Left lung (tissue), 10 donors: ENCODE measurements around the gene MIX23. TPM values are rescaled to one million over a fixed set of nuclear protein-coding genes. Genes with fewer than 3 reads are reported as not detected.

Source experiments
- ATAC-seq: fragments of 200-7000 bp; cut with Tn5 transposase; one replicate; pipeline ENCODE4 v1.9.1; 2020; ENCODE audit warnings: moderate library complexity
- DNase-seq, 4 donors: peaks; one replicate each; pipeline ENCODE4 v3.0.0-alpha.2; 2013 to 2020
- H3K27ac ChIP-seq, 2 donors: fragments of 200-600 bp; sonication (generic) in 1 of 2; one replicate each; pipeline versions ENCODE4 v1.5.0 to v1.8.0; 2020 to 2021
- H3K27me3 ChIP-seq, 2 donors: fragments of 200-600 bp; sonication (generic) in 1 of 2; one replicate each; pipeline versions ENCODE4 v1.5.0 to v1.8.0; 2020 to 2021
- H3K36me3 ChIP-seq, 2 donors: fragments of 200-600 bp; sonication (generic) in 1 of 2; one replicate each; pipeline versions ENCODE4 v1.5.0 to v1.8.0; 2020 to 2021
- H3K4me1 ChIP-seq, 2 donors: fragments of 200-600 bp; one replicate each; pipeline ENCODE4 v1.8.0; 2021
- H3K4me3 ChIP-seq, 2 donors: fragments of 200-600 bp; sonication (generic) in 1 of 2; one replicate each; pipeline versions ENCODE4 v1.5.0 to v1.8.0; 2020 to 2021; ENCODE audit warnings: mild to moderate bottlenecking in 1 of 2
- H3K9me3 ChIP-seq, 2 donors: fragments of 200-600 bp; sonication (generic) in 1 of 2; one replicate each; pipeline versions ENCODE4 v1.5.0 to v1.8.0; 2020 to 2021
- CTCF ChIP-seq, 2 donors: fragments of 200-600 bp; sonication (generic) in 1 of 2; IDR thresholded peaks; one replicate each; pipeline versions ENCODE4 v1.5.0 to v1.8.0; 2021; ENCODE audit warnings: antibody characterized with exemption in 2 of 2
- intact Hi-C, 2 donors: fragments of 100-400 bp; cut with DNase I; formaldehyde crosslinking; loops; one replicate each; pipeline versions ENCODE4 v1.11.2 to v1.14.2; 2022
- polyA plus RNA-seq, 6 donors: library from polyadenylated mRNA; unstranded; fragments of 120-200 nt; gene quantifications; one replicate each; pipeline ENCODE4 v1.2.1, GENCODE V29; 2013; ENCODE audit not compliant: insufficient read length in 6 of 6
- total RNA-seq, 2 donors: library from RNA; stranded (reverse); fragmentation: NEBNext Ultra II Directional; extraction: Animal tissue kit (Norgen Biotek cat#: 25700); gene quantifications; one replicate each; pipeline ENCODE4 v1.2.1, GENCODE V29; 2021
- donor health status: DM: no; HTN: yes; CAD: no.
- donor health status: DM: no; HTN: no; CAD: no.

Gene MIX23
- total and polyA plus RNA-seq, 8 donors: 24.2 to 42.6 (median 38.5) TPM

- ATAC-seq: no peak
Observed at GRCh38 chr3:122314228-122314876, 68.7 kb downstream of the MIX23 start.

GRCh38 chr3:122313281-122313680, 69.8 kb downstream of the MIX23 start:
- TF ChIP-seq CTCF (IDR thresholded peaks at IDR 0.05): no peak
- no peak for ATAC-seq

More at GRCh38 chr3:122314228-122314876, 68.7 kb downstream of the MIX23 start:
- TF ChIP-seq CTCF (IDR thresholded peaks at IDR 0.05): no peak
- Histone ChIP-seq H3K4me3 (no peak overlapping the region), H3K27me3 (no peaks in the 10 kb centered on the region), H3K9me3 (peaks cover 0 to under 1% of the 10 kb centered on the region in 2 donors), H3K27ac (no peak overlapping the region), H3K4me1 (no peaks in the 10 kb centered on the region), H3K36me3 (no peaks in the 10 kb centered on the region)
- no peak for DNase-seq
- intact Hi-C loops: no loop called here

GRCh38 chr3:122312826-122313225, 70.2 kb downstream of the MIX23 start:
- intact Hi-C loops: no loop called here

More at GRCh38 chr3:122313281-122313680, 69.8 kb downstream of the MIX23 start:
- H3K4me1 ChIP-seq: no peaks in the 10 kb centered on the region
- H3K9me3 ChIP-seq: no peaks in the 10 kb centered on the region
- no peak overlapping the region for H3K27ac ChIP-seq
- intact Hi-C loops: no loop called here
- H3K27me3 ChIP-seq: no peaks in the 10 kb centered on the region
- no peak overlapping the region for H3K4me3 ChIP-seq
- peak in 2 of 4 donors; percentile 36 to 56 for DNase-seq
- no peaks in the 10 kb centered on the region for H3K36me3 ChIP-seq

GRCh38 chr3:122310361-122310760, 72.7 kb downstream of the MIX23 start:
- Histone ChIP-seq H3K27me3 (no peaks in the 10 kb centered on the region), H3K36me3 (no peaks in the 10 kb centered on the region), H3K27ac (no peak overlapping the region), H3K4me3 (no peak overlapping the region), H3K9me3 (no peaks in the 10 kb centered on the region), H3K4me1 (peaks cover 0 to 6% of the 10 kb centered on the region in 2 donors)
- DNase-seq (no peak), ATAC-seq (peak; percentile 42)
- intact Hi-C loops: no loop called here
- no peak for TF ChIP-seq CTCF (IDR thresholded peaks at IDR 0.05)

More at GRCh38 chr3:122312826-122313225, 70.2 kb downstream of the MIX23 start:
- Histone ChIP-seq H3K27me3 (no peaks in the 10 kb centered on the region), H3K27ac (no peak overlapping the region), H3K4me1 (peaks cover 0 to 1% of the 10 kb centered on the region in 2 donors), H3K4me3 (no peak overlapping the region), H3K9me3 (no peaks in the 10 kb centered on the region), H3K36me3 (no peaks in the 10 kb centered on the region)
- TF ChIP-seq CTCF (IDR thresholded peaks at IDR 0.05): no peak
- ATAC-seq: no peak
- no peak for DNase-seq

Other genes with a start within 250 kb of the MIX23 start
- gene CASR, start 199.6 kb downstream of the MIX23 start, total RNA-seq: under 1 TPM in 1 of 2 donors, not detected in 1; 0.16 TPM
- gene CASR, start 199.6 kb downstream of the MIX23 start, polyA plus RNA-seq: under 1 TPM; 0.04 to 0.24 (median 0.11) TPM
- 10 to 100 TPM; 18.6 to 19.8 TPM for gene CSTA, start 58.0 kb downstream of the MIX23 start, total RNA-seq
- gene CSTA, start 58.0 kb downstream of the MIX23 start, polyA plus RNA-seq: 1 to 10 TPM in 2 of 6 donors, under 1 TPM in 4; 0.73 to 1.4 (median 0.95) TPM
- gene FAM162A, start 951 bp upstream of the MIX23 start, total RNA-seq: 10 to 100 TPM; 30.2 to 30.5 TPM
- 10 to 100 TPM; 30.6 to 51.8 (median 40.5) TPM for gene FAM162A, start 951 bp upstream of the MIX23 start, polyA plus RNA-seq
- 1 to 10 TPM; 5.5 to 6.4 TPM for gene WDR5B, start 32.8 kb upstream of the MIX23 start, total RNA-seq
- gene WDR5B, start 32.8 kb upstream of the MIX23 start, polyA plus RNA-seq: 10 to 100 TPM in 2 of 6 donors, 1 to 10 TPM in 4; 8.6 to 11.5 (median 10.0) TPM
- 10 to 100 TPM; 54.2 to 71.4 TPM for gene KPNA1, start 131.7 kb upstream of the MIX23 start, total RNA-seq
- gene KPNA1, start 131.7 kb upstream of the MIX23 start, polyA plus RNA-seq: 10 to 100 TPM; 39.6 to 52.4 (median 42.5) TPM
- gene PARP9, start 181.1 kb upstream of the MIX23 start, total RNA-seq: 10 to 100 TPM; 57.0 to 75.4 TPM
- 10 to 100 TPM; 17.2 to 21.5 (median 20.2) TPM for gene PARP9, start 181.1 kb upstream of the MIX23 start, polyA plus RNA-seq
- gene DTX3L, start 181.1 kb upstream of the MIX23 start, total RNA-seq: 10 to 100 TPM; 63.0 to 75.3 TPM
- 10 to 100 TPM; 19.2 to 23.2 (median 22.1) TPM for gene DTX3L, start 181.1 kb upstream of the MIX23 start, polyA plus RNA-seq
- gene PARP15, start 194.4 kb upstream of the MIX23 start, total RNA-seq: 1 to 10 TPM; 3.1 to 5.8 TPM
- gene PARP15, start 194.4 kb upstream of the MIX23 start, polyA plus RNA-seq: 1 to 10 TPM in 2 of 6 donors, under 1 TPM in 4; 0.51 to 1.2 (median 0.92) TPM